ENCODE measurements around the gene CMC4. TPM values are rescaled to one million over a fixed set of nuclear protein-coding genes. Genes with fewer than 3 reads are reported as not detected.

Gene CMC4
- total and polyA plus RNA-seq, 2 experiments from 2014 or later: 10.8 to 18.4 TPM

DNA sequence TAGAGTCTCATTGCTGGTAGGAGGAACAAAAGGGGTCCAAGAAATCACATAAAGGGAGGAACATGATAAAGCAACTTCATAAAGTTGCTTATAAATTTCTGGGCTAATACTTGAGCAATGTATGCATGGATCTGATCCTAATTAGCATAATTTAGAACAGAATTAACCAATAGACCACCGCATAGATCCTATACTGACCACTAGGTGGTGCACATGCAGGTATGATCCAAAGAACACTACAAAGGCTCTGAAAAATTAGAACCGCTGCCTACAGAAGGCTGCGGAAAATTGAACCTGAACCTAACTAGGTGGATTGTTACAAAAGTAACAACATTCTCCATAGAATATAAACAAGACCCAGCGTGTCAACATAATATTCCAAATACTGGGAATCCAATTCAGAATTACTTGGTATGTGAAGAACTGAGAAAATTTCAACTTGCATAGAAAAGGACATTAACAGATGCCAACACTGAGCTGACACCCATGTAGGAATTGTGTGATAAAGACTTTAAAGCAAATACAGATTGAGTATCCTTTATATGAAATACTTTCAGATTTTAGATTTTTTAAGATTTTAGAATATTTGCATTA, 23.6 kb upstream of the CMC4 start:
- H3K79me2 ChIP-seq: no peaks in the 10 kb centered on the region
- DNase-seq (ENCODE audit: low spot score): peak; percentile 18
- TF ChIP-seq, protein P1, sequence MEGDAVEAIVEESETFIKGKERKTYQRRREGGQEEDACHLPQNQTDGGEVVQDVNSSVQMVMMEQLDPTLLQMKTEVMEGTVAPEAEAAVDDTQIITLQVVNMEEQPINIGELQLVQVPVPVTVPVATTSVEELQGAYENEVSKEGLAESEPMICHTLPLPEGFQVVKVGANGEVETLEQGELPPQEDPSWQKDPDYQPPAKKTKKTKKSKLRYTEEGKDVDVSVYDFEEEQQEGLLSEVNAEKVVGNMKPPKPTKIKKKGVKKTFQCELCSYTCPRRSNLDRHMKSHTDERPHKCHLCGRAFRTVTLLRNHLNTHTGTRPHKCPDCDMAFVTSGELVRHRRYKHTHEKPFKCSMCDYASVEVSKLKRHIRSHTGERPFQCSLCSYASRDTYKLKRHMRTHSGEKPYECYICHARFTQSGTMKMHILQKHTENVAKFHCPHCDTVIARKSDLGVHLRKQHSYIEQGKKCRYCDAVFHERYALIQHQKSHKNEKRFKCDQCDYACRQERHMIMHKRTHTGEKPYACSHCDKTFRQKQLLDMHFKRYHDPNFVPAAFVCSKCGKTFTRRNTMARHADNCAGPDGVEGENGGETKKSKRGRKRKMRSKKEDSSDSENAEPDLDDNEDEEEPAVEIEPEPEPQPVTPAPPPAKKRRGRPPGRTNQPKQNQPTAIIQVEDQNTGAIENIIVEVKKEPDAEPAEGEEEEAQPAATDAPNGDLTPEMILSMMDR (IDR thresholded peaks at IDR 0.05; ENCODE audit: poor library complexity): peak; percentile 54
- TF ChIP-seq EZH2 (IDR thresholded peaks at IDR 0.05; ENCODE audit: borderline replicate concordance) (no peak), EZH2phosphoT487 (IDR thresholded peaks at IDR 0.05; ENCODE audit: low read depth, severe bottlenecking, unreplicated experiment) (no peak)
- H4K20me1 ChIP-seq (ENCODE audit: insufficient read depth, poor library complexity, severe bottlenecking): no peaks in the 10 kb centered on the region
- H2AFZ ChIP-seq: no peak overlapping the region
- H3K4me2 ChIP-seq: no peak overlapping the region
- no peak overlapping the region for H3K27ac ChIP-seq
- no peaks in the 10 kb centered on the region for H3K9me3 ChIP-seq (ENCODE audit: low read depth)
- H3K36me3 ChIP-seq (replicated peaks; ENCODE audit: insufficient read depth, low read depth): no peaks in the 10 kb centered on the region
- 59% methylated on average over 4 of the region's 4 CpGs for WGBS (ENCODE audit: low lambda C conversion rate, missing lambda C conversion rate)
- H3K27me3 ChIP-seq: no peaks in the 10 kb centered on the region
- no peaks in the 10 kb centered on the region for H3K9me2 ChIP-seq (replicated peaks; ENCODE audit: insufficient read depth)
- no peak overlapping the region for H3K4me3 ChIP-seq
- H3K4me1 ChIP-seq (ENCODE audit: insufficient read depth): no peaks in the 10 kb centered on the region

GRCh38 chrX:155086961-155087735, 16.2 kb upstream of the CMC4 start:
- Histone ChIP-seq H3K4me2 (no peak overlapping the region), H3K4me1 (ENCODE audit: insufficient read depth) (no peaks in the 10 kb centered on the region), H3K27me3 (no peaks in the 10 kb centered on the region), H2AFZ (no peak overlapping the region), H3K4me3 (no peak overlapping the region), H3K27ac (no peak overlapping the region), H3K9me2 (replicated peaks; ENCODE audit: insufficient read depth) (no peaks in the 10 kb centered on the region), H3K79me2 (no peaks in the 10 kb centered on the region), H3K9me3 (ENCODE audit: low read depth) (no peaks in the 10 kb centered on the region), H4K20me1 (ENCODE audit: insufficient read depth, poor library complexity, severe bottlenecking) (no peaks in the 10 kb centered on the region), H3K36me3 (replicated peaks; ENCODE audit: insufficient read depth, low read depth) (no peaks in the 10 kb centered on the region)
- DNase-seq (ENCODE audit: low spot score): no peak
- TF ChIP-seq, protein P1 (IDR thresholded peaks at IDR 0.05; ENCODE audit: poor library complexity): no peak
- TF ChIP-seq EZH2phosphoT487 (IDR thresholded peaks at IDR 0.05; ENCODE audit: low read depth, severe bottlenecking, unreplicated experiment): no peak
- no peak for TF ChIP-seq EZH2 (IDR thresholded peaks at IDR 0.05; ENCODE audit: borderline replicate concordance)
- 93% methylated on average over 26 of the region's 26 CpGs for WGBS (ENCODE audit: low lambda C conversion rate, missing lambda C conversion rate)

DNA sequence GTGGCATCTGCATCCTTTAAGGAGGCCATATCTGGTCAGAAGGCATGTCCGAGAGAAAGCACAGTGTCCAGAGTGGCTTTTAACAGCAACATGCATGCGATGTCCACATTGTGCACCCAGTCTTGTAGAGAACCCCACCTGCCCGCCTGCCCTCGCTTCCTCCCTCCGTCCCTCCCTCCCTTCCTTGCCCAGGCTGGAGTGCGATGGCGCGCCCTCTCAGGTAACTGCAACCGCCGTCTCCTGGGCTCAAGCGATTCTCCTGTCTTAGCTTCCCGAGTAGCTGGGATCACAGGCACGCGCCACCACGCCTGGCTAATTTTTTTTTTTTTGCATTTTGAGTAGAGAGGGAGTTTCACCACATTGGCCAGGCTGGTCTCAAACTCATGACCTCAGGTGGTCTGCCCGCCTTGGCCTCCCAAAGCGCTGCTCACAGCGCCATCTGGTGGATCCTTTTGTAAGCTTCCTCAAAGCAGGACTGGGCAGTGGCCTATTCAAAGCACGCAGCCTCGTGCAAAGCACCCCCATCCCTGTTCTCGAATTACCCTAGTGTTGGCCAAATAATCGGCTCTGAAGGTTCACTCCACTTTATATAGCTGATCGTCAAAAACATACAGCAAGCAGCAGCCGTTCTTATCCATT, 15.4 kb upstream of the CMC4 start:
- H3K36me3 ChIP-seq (replicated peaks; ENCODE audit: insufficient read depth, low read depth): no peaks in the 10 kb centered on the region
- H3K4me2 ChIP-seq: no peak overlapping the region
- H3K79me2 ChIP-seq: no peaks in the 10 kb centered on the region
- TF ChIP-seq EZH2phosphoT487 (IDR thresholded peaks at IDR 0.05; ENCODE audit: low read depth, severe bottlenecking, unreplicated experiment) (no peak), EZH2 (IDR thresholded peaks at IDR 0.05; ENCODE audit: borderline replicate concordance) (no peak)
- TF ChIP-seq, protein P1 (IDR thresholded peaks at IDR 0.05; ENCODE audit: poor library complexity): no peak
- H3K9me3 ChIP-seq (ENCODE audit: low read depth): no peaks in the 10 kb centered on the region
- H3K27me3 ChIP-seq: no peaks in the 10 kb centered on the region
- H2AFZ ChIP-seq: no peak overlapping the region
- no peaks in the 10 kb centered on the region for H3K9me2 ChIP-seq (replicated peaks; ENCODE audit: insufficient read depth)
- H4K20me1 ChIP-seq (ENCODE audit: insufficient read depth, poor library complexity, severe bottlenecking): no peaks in the 10 kb centered on the region
- WGBS (ENCODE audit: low lambda C conversion rate, missing lambda C conversion rate): 84% methylated on average over 24 of the region's 24 CpGs
- no peaks in the 10 kb centered on the region for H3K4me1 ChIP-seq (ENCODE audit: insufficient read depth)
- DNase-seq (ENCODE audit: low spot score): peak; percentile 10
- no peak overlapping the region for H3K27ac ChIP-seq
- H3K4me3 ChIP-seq: no peak overlapping the region

All from hepatocyte (in vitro differentiated cells).